GM21360 (cell line): Measurements from ENCODE around the gene TXNRD3.
"Not testable (repeated sequence)": the region's sequence is repeated elsewhere in the genome, so short reads cannot be mapped to it uniquely, and the experiment has no call there.

Experiments used
- ATAC-seq: cut with Tn5 transposase; IDR thresholded peaks from one replicate; pipeline ENCODE4 v1.9.1; 2021; ENCODE audit warnings: mild to moderate bottlenecking, moderate library complexity; ENCODE audit not compliant: unreplicated experiment

Gene TXNRD3

GRCh38 chr3:126655887-126656286, 963 bp upstream of the TXNRD3 start:
- no peak for ATAC-seq

- no peak for ATAC-seq
These were observed 5.3 kb downstream of the TXNRD3 start for GRCh38 chr3:126649556-126650092.

GRCh38 chr3:126646674-126647073, 8.2 kb downstream of the TXNRD3 start:
- ATAC-seq = no peak

GRCh38 chr3:126644615-126645014, 10.3 kb downstream of the TXNRD3 start:
- no peak for ATAC-seq

GRCh38 chr3:126638790-126639189, 16.1 kb downstream of the TXNRD3 start:
- no peak for ATAC-seq

GRCh38 chr3:126636436-126636835, 18.5 kb downstream of the TXNRD3 start:
- ATAC-seq = no peak

- ATAC-seq = no peak
These were observed 20.1 kb downstream of the TXNRD3 start for GRCh38 chr3:126634803-126635202.

GRCh38 chr3:126630020-126630419, 24.9 kb downstream of the TXNRD3 start:
- no peak for ATAC-seq

GRCh38 chr3:126625735-126626134, 29.2 kb downstream of the TXNRD3 start:
- ATAC-seq = not testable (repeated sequence)

GRCh38 chr3:126622694-126623093, 32.2 kb downstream of the TXNRD3 start:
- ATAC-seq = no peak

GRCh38 chr3:126621627-126622345, 33.1 kb downstream of the TXNRD3 start:
- no peak for ATAC-seq

GRCh38 chr3:126621171-126621570, 33.8 kb downstream of the TXNRD3 start:
- no peak for ATAC-seq

- ATAC-seq = no peak
These were observed 34.2 kb downstream of the TXNRD3 start for GRCh38 chr3:126620738-126621137.

- ATAC-seq = no peak
These were observed 36.2 kb downstream of the TXNRD3 start for GRCh38 chr3:126618760-126619159.

- ATAC-seq = no peak
These were observed 36.9 kb downstream of the TXNRD3 start for GRCh38 chr3:126618021-126618420.

GRCh38 chr3:126617571-126617970, 37.4 kb downstream of the TXNRD3 start:
- no peak for ATAC-seq

- no peak for ATAC-seq
These were observed 38.0 kb downstream of the TXNRD3 start for GRCh38 chr3:126616931-126617330.

GRCh38 chr3:126613479-126614188, 41.3 kb downstream of the TXNRD3 start:
- no peak for ATAC-seq

GRCh38 chr3:126612479-126613205, 42.3 kb downstream of the TXNRD3 start:
- no peak for ATAC-seq

GRCh38 chr3:126609909-126610308, 45.0 kb downstream of the TXNRD3 start:
- ATAC-seq = no peak

- no peak for ATAC-seq
These were observed 47.6 kb downstream of the TXNRD3 start for GRCh38 chr3:126607214-126607908.
